ENCODE results near the gene KCND2.
"Not testable (repeated sequence)": the region's sequence is repeated elsewhere in the genome, so short reads cannot be mapped to it uniquely, and the experiment has no call there.

The KCND2 gene

GRCh38 chr7:120775755-120776154 is 502.8 kb downstream of the KCND2 start:
- no peak for DNase-seq

DNA sequence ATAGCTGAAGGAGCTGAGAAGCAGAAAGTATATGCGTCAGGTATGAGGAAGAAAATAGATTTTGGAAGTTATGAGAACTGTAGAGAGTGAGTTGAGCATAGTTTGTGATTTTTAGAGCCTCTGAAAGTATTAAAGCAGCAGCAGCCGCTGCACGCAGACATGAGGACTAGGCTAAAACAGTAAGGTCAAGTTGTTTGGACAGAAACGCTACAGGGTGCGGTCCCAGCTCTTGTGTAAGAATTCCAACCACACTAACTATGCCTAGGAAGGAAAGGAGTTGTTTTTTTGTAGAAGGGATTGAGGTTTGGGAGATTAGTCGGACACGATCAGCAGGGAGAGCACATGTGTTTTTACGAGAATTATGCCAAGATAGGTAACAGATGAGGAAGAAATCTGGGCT is 506.1 kb downstream of the KCND2 start:
- DNase-seq: not testable (repeated sequence)

- DNase-seq: not testable (repeated sequence)
Measured at GRCh38 chr7:120780451-120780850, 507.5 kb downstream of the KCND2 start.

GRCh38 chr7:120780938-120781337 is 508.0 kb downstream of the KCND2 start:
- DNase-seq: no peak

- DNase-seq: not testable (repeated sequence)
Measured at GRCh38 chr7:120781924-120782323, 508.9 kb downstream of the KCND2 start.

DNA sequence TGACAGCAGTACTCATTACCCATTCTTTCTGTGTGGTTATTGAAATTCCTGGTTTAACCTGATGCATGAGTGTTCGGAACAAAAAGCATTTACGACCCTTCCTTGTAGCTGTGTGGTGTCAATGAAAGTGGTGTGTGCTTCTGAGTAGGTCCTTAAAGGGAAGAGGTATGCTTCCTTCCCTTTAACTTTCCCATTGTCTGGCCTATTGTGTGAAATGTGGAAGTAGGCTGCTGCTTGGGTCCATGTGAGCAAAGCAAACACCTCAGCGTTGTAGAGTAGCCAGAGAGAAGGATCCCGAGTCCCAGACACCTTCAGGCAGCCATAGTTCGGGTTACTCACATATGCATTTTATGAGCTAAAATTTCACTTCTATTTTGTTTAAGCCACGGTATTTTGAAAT is 510.3 kb downstream of the KCND2 start:
- no peak for DNase-seq

DNA sequence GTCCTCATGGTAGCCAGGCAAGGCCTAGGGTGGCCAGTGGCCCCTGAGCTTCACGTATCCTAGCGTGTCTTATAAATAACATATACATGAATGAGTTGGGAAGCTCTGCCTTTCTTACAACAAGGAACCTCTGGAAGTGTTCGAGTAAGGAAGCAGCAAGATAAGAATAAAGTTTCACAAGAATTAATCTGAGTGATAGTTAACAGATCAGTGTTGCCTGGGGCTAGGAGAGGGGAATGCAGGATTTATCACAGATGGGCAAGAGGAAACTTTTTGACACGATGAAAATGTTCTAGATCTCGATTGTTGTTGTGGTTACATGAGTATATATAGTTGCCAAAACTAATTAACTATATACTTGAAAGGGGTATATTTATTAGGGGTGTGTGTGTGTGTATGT is 510.7 kb downstream of the KCND2 start:
- no peak for DNase-seq

DNA sequence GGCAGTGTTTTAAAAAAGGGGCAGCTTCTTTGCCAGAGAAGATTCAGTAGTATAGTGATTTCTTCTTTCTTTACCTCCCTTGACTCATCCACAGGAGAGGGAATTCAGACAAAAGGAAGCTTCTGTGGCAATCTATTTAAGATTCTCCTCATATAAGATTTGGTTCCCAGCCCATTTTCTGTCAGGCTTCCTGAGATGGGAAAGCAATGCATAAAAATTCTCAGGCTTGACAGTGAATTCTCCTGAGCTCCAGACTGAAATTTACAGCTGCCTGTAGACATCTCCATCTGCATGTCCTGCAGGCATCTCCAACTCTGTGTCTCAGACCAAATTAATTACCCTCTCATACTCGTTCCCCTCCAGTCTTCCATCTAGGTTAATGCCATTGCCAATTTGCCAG is 512.1 kb downstream of the KCND2 start:
- DNase-seq: no peak

DNA sequence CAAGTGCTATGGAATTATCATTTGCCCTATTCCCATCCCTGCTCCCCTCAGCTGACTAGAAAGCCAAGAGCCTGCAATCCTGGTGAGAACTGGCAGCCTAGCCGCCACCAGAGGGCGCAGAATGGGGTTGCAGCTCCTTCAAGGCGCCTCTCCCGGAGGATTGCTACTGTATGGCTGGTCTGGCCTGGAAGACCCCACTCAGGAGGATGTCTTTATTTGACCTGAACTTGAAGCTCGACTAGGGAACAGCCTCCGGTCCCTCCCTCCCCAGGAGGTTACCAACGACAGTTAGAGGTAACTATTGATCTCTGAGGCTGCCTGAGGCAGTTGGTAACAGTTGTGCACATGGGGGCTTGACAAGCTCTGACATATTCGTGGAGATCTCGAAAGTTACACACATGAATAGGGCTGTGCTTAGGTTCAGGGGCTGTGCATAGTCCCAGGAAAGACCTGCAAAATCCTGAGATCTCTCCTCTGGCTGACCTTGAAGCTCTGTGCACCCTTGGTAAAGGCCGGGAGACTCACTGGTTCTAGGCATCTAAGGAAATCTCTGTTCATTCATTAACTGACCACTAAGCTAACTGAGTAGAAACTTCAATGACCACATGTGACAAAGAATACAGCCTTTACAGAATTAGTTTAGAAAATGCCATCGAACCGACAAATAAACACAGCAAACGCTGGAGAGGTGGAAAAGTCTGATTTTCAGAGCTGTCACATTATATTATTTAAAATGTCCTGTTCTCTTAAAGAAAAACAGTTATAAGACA is 519.3 kb downstream of the KCND2 start:
- peak; percentile 34 for DNase-seq

DNA sequence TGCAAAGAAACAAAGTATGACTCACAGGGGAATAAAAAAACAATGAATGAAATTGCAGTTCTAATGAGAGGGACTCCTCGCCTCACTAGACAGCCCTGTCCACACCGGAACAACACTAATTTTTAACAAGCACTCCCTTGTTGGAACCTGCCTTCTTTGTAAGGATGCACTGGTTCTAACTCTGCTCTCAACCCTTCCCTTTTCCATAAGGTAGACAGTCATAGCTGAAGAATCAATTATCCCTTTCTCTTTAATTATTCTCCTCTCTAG is 519.8 kb downstream of the KCND2 start:
- no peak for DNase-seq

GRCh38 chr7:120793213-120793936 is 520.4 kb downstream of the KCND2 start:
- DNase-seq: no peak

DNA sequence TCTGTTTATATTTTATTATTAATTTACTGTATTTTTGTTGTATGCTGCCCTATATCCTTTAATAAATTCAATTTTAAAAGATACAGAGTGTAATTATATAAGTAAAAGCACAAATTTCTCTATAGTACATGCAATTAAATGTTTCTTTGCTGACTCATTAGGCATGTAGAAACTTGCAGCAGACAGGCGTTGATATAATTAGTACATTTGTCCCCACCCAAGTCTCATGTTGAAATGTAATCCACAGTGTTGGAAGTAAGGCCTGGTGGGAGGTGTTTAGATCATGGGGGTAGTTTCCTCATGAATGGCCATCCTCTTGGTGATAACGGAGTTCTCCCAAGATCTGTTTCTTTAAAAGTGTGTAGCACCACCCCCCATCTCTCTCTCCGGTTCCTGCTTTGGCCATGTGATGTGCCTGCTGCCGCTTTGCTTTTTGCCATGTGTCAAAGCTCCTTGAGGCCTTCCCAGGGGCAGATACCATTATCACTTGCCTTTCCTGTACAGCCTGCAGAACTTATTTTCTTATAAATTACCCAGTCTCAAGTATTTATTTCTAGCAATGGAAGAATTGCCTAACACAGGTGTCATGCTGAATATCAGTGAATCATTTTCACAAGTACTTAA is 521.2 kb downstream of the KCND2 start:
- DNase-seq: no peak

DNA sequence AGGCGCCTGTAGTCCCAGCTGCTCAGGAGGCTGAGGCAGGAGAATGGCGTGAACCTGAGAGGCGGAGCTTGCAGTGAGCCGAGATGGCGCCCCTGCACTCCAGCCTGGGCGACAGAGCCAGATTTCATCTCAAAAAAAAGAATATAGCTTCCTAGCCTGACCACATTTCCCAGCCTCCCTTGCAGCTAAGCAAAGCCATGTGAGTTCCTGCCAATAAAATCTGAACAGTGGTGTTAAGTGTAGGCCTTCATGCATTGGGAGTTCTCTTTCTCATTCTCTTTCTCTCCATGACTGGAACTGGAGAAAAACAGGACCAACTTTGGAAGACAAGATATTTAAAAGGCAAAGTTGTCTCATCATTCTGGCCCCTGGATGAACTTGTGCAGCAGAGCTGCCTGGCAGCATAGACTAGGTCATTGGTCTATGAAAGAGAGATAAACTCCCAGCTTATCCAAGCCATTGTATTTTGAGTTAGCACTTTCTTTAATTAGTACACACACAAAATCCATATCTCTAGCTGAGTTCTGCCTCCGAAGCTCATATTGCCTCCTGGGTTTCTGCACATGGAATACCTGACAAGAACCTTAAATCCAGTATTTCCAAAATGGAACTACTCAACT is 524.2 kb downstream of the KCND2 start:
- no peak for DNase-seq

GRCh38 chr7:120799147-120799546 is 526.2 kb downstream of the KCND2 start:
- DNase-seq: no peak
